ENCODE results near the gene CRCP. TPM values are rescaled to one million over a fixed set of nuclear protein-coding genes. Genes with fewer than 3 reads are reported as not detected.
"Not testable (repeated sequence)": the region's sequence is repeated elsewhere in the genome, so short reads cannot be mapped to it uniquely, and the experiment has no call there.

The CRCP gene
- total RNA-seq, 1 experiment from 2014 or later = 42.5 TPM

- Histone ChIP-seq H3K4me3 (ENCODE audit: low read depth, low read length, poor library complexity, severe bottlenecking) (no peak overlapping the region), H3K36me3 (ENCODE audit: insufficient read depth, low read length, poor library complexity, severe bottlenecking) (peaks cover 62% of the 10 kb centered on the region), H3K27ac (ENCODE audit: low read depth, low read length, poor library complexity, severe bottlenecking) (no peak overlapping the region), H3K27me3 (replicated peaks; ENCODE audit: insufficient read depth, low read depth, low read length, poor library complexity) (no peaks in the 10 kb centered on the region), H3K9me3 (ENCODE audit: low read depth, low read length, poor library complexity, severe bottlenecking) (no peaks in the 10 kb centered on the region), H3K4me1 (ENCODE audit: insufficient read depth, low read length, poor library complexity, severe bottlenecking) (no peaks in the 10 kb centered on the region)
- TF ChIP-seq EZH2 (IDR thresholded peaks at IDR 0.05; ENCODE audit: borderline replicate concordance, low read depth, low read length, poor library complexity, severe bottlenecking) (no peak), CTCF (conservative IDR thresholded peaks at IDR 0.05; ENCODE audit: low read depth, low read length) (no peak)
- DNase-seq (ENCODE audit: low spot score) = no peak
- BruUV-seq (replicated peaks) = no TSS peak
- POLR2A ChIA-PET (ENCODE audit: low non-redundant PET) = no interaction called here
- CTCF ChIA-PET = no interaction called here
- intact Hi-C loops (cut with micrococcal nuclease; ENCODE audit: unreplicated experiment) = no loop called here
Observed at GRCh38 chr7:66150471-66150870, 35.8 kb downstream of the CRCP start.

- no peaks in the 10 kb centered on the region for H3K4me1 ChIP-seq (ENCODE audit: insufficient read depth, low read length, poor library complexity, severe bottlenecking)
- TF ChIP-seq CTCF (conservative IDR thresholded peaks at IDR 0.05; ENCODE audit: low read depth, low read length) (no peak), EZH2 (IDR thresholded peaks at IDR 0.05; ENCODE audit: borderline replicate concordance, low read depth, low read length, poor library complexity, severe bottlenecking) (no peak)
- H3K36me3 ChIP-seq (ENCODE audit: insufficient read depth, low read length, poor library complexity, severe bottlenecking) = peaks cover 67% of the 10 kb centered on the region
- CTCF ChIA-PET = no interaction called here
- no peak for DNase-seq (ENCODE audit: low spot score)
- H3K27ac ChIP-seq (ENCODE audit: low read depth, low read length, poor library complexity, severe bottlenecking) = no peak overlapping the region
- H3K4me3 ChIP-seq (ENCODE audit: low read depth, low read length, poor library complexity, severe bottlenecking) = no peak overlapping the region
- intact Hi-C loops (cut with micrococcal nuclease; ENCODE audit: unreplicated experiment) = no loop called here
- H3K27me3 ChIP-seq (replicated peaks; ENCODE audit: insufficient read depth, low read depth, low read length, poor library complexity) = no peaks in the 10 kb centered on the region
- POLR2A ChIA-PET (ENCODE audit: low non-redundant PET) = no interaction called here
- H3K9me3 ChIP-seq (ENCODE audit: low read depth, low read length, poor library complexity, severe bottlenecking) = no peaks in the 10 kb centered on the region
- BruUV-seq (replicated peaks) = no TSS peak
Observed at GRCh38 chr7:66152371-66153191, 37.9 kb downstream of the CRCP start.

GRCh38 chr7:66153691-66154090 is 39.0 kb downstream of the CRCP start:
- TF ChIP-seq EZH2 (IDR thresholded peaks at IDR 0.05; ENCODE audit: borderline replicate concordance, low read depth, low read length, poor library complexity, severe bottlenecking) (no peak), CTCF (conservative IDR thresholded peaks at IDR 0.05; ENCODE audit: low read depth, low read length) (no peak)
- peaks cover 71% of the 10 kb centered on the region for H3K36me3 ChIP-seq (ENCODE audit: insufficient read depth, low read length, poor library complexity, severe bottlenecking)
- H3K9me3 ChIP-seq (ENCODE audit: low read depth, low read length, poor library complexity, severe bottlenecking) = no peaks in the 10 kb centered on the region
- intact Hi-C loops (cut with micrococcal nuclease; ENCODE audit: unreplicated experiment) = no loop called here
- POLR2A ChIA-PET (ENCODE audit: low non-redundant PET) = no interaction called here
- CTCF ChIA-PET = no interaction called here
- DNase-seq (ENCODE audit: low spot score) = no peak
- no peak overlapping the region for H3K27ac ChIP-seq (ENCODE audit: low read depth, low read length, poor library complexity, severe bottlenecking)
- no peaks in the 10 kb centered on the region for H3K27me3 ChIP-seq (replicated peaks; ENCODE audit: insufficient read depth, low read depth, low read length, poor library complexity)
- BruUV-seq (replicated peaks) = no TSS peak
- H3K4me3 ChIP-seq (ENCODE audit: low read depth, low read length, poor library complexity, severe bottlenecking) = no peak overlapping the region
- no peaks in the 10 kb centered on the region for H3K4me1 ChIP-seq (ENCODE audit: insufficient read depth, low read length, poor library complexity, severe bottlenecking)

GRCh38 chr7:66156035-66156434 is 41.4 kb downstream of the CRCP start:
- H3K4me3 ChIP-seq (ENCODE audit: low read depth, low read length, poor library complexity, severe bottlenecking); H3K27ac ChIP-seq (ENCODE audit: low read depth, low read length, poor library complexity, severe bottlenecking); DNase-seq (ENCODE audit: low spot score); H3K9me3 ChIP-seq (ENCODE audit: low read depth, low read length, poor library complexity, severe bottlenecking); POLR2A ChIA-PET (ENCODE audit: low non-redundant PET); H3K27me3 ChIP-seq (replicated peaks; ENCODE audit: insufficient read depth, low read depth, low read length, poor library complexity); intact Hi-C loops (cut with micrococcal nuclease; ENCODE audit: unreplicated experiment); H3K4me1 ChIP-seq (ENCODE audit: insufficient read depth, low read length, poor library complexity, severe bottlenecking); BruUV-seq (replicated peaks): not testable (repeated sequence)
- H3K36me3 ChIP-seq (ENCODE audit: insufficient read depth, low read length, poor library complexity, severe bottlenecking) = peaks cover 63% of the 10 kb centered on the region
- CTCF ChIA-PET = interaction anchor here (0.6 kb wide), 1 partner anchor 1835 kb away, joined by 6 read pairs; no protein-coding TSS in a partner anchor

Data from A673 (cell line).